Hepatocyte (in vitro differentiated cells): ENCODE measurements around the gene SYVN1. TPM values are rescaled to one million over a fixed set of nuclear protein-coding genes. Genes with fewer than 3 reads are reported as not detected.
"Not testable (repeated sequence)": the region's sequence is repeated elsewhere in the genome, so short reads cannot be mapped to it uniquely, and the experiment has no call there.

Source experiments
- DNase-seq: peaks from one replicate; pipeline ENCODE4 v3.0.0-alpha.2; 2016; ENCODE audit warnings: low spot score
- H2AFZ ChIP-seq: fragments of 200-600 bp; sonication (generic); 2 replicates; pipeline ENCODE4 v1.6.0; 2016; ENCODE audit warnings: antibody characterized with exemption, mild to moderate bottlenecking
- H3K27ac ChIP-seq: fragments of 200-600 bp; sonication (generic); 2 replicates; pipeline ENCODE4 v1.5.1; 2016; ENCODE audit warnings: mild to moderate bottlenecking
- H3K27me3 ChIP-seq: fragments of 200-600 bp; sonication (generic); 2 replicates; pipeline ENCODE4 v1.6.1; 2016
- H3K36me3 ChIP-seq: fragments of 200-600 bp; sonication (generic); replicated peaks from 2 replicates; pipeline ENCODE4 v1.5.1; 2016; ENCODE audit warnings: low read depth; ENCODE audit not compliant: insufficient read depth
- H3K4me1 ChIP-seq: fragments of 200-600 bp; sonication (generic); 2 replicates; pipeline ENCODE4 v1.5.1; 2016; ENCODE audit warnings: mild to moderate bottlenecking, moderate library complexity; ENCODE audit not compliant: insufficient read depth
- H3K4me2 ChIP-seq: fragments of 200-600 bp; sonication (generic); 2 replicates; pipeline ENCODE4 v1.6.0; 2016
- H3K4me3 ChIP-seq: fragments of 200-600 bp; sonication (generic); 2 replicates; pipeline ENCODE4 v1.5.1; 2016; ENCODE audit warnings: mild to moderate bottlenecking
- H3K79me2 ChIP-seq: fragments of 200-600 bp; sonication (generic); 2 replicates; pipeline ENCODE4 v1.6.0; 2017; ENCODE audit warnings: mild to moderate bottlenecking
- H3K9me2 ChIP-seq: fragments of 200-600 bp; sonication (generic); replicated peaks from 2 replicates; pipeline ENCODE4 v1.6.0; 2017; ENCODE audit warnings: mild to moderate bottlenecking; ENCODE audit not compliant: insufficient read depth
- H3K9me3 ChIP-seq: fragments of 200-600 bp; sonication (generic); 2 replicates; pipeline ENCODE4 v1.5.1; 2016; ENCODE audit warnings: low read depth, mild to moderate bottlenecking
- H4K20me1 ChIP-seq: fragments of 200-600 bp; sonication (generic); 2 replicates; pipeline ENCODE4 v1.6.0; 2016; ENCODE audit warnings: mild to moderate bottlenecking; ENCODE audit not compliant: insufficient read depth, poor library complexity, severe bottlenecking
- CTCF ChIP-seq: fragments of 200-600 bp; sonication (generic); IDR thresholded peaks from 2 replicates; pipeline ENCODE4 v1.5.1; 2016; ENCODE audit warnings: antibody characterized with exemption, mild to moderate bottlenecking; ENCODE audit not compliant: poor library complexity
- EZH2 ChIP-seq: fragments of 200-600 bp; sonication (generic); IDR thresholded peaks from 2 replicates; pipeline ENCODE4 v1.6.1; 2016; ENCODE audit warnings: antibody characterized with exemption, mild to moderate bottlenecking, borderline replicate concordance
- EZH2phosphoT487 ChIP-seq: fragments of 200-600 bp; sonication (generic); IDR thresholded peaks from one replicate; pipeline ENCODE4 v1.6.1; 2018; ENCODE audit warnings: antibody characterized with exemption, mild to moderate bottlenecking, low read depth, moderate library complexity; ENCODE audit not compliant: unreplicated experiment, severe bottlenecking
- WGBS: methylation state at CpG from one replicate; pipeline ENCODE4 v1.1.6; 2016; ENCODE audit warnings: low lambda C conversion rate; ENCODE audit errors: missing lambda C conversion rate; 5-methylcytosine and 5-hydroxymethylcytosine counted together
- polyA plus RNA-seq: library from polyadenylated mRNA; unstranded; fragments of >200 nt; fragmentation: Nextera tagmentation; extraction: Ambion mirVana; gene quantifications from 2 replicates; pipeline ENCODE4 v1.2.1, GENCODE V29; 2016
- total RNA-seq: library from RNA; depleted of rRNA; stranded (reverse); fragments of >200 nt; gene quantifications from 2 replicates; pipeline ENCODE4 v1.2.3, GENCODE V29; 2014

Gene SYVN1
- total and polyA plus RNA-seq, 2 experiments from 2014 or later = 27.7 to 31.8 TPM

GRCh38 chr11:65121447-65121864, 12.9 kb downstream of the SYVN1 start:
- Histone ChIP-seq H3K79me2 (peaks cover 58% of the 10 kb centered on the region), H4K20me1 (no peaks in the 10 kb centered on the region), H2AFZ (no peak overlapping the region), H3K4me2 (peak overlapping the region; percentile 89), H3K9me2 (no peaks in the 10 kb centered on the region), H3K9me3 (no peaks in the 10 kb centered on the region), H3K4me1 (peaks cover 17% of the 10 kb centered on the region), H3K4me3 (peak overlapping the region; percentile 60), H3K27me3 (no peaks in the 10 kb centered on the region), H3K36me3 (peaks cover 2% of the 10 kb centered on the region), H3K27ac (peak overlapping the region; percentile 93)
- 3% methylated on average over 22 of the region's 22 CpGs for WGBS
- DNase-seq = peak; percentile 72
- no peak for TF ChIP-seq EZH2
- TF ChIP-seq EZH2phosphoT487 = no peak
- TF ChIP-seq CTCF = no peak

GRCh38 chr11:65120831-65121230, 13.5 kb downstream of the SYVN1 start:
- Histone ChIP-seq H3K4me2 (peak overlapping the region; percentile 89), H4K20me1 (no peaks in the 10 kb centered on the region), H3K9me2 (no peaks in the 10 kb centered on the region), H3K9me3 (no peaks in the 10 kb centered on the region), H3K36me3 (peaks cover 2% of the 10 kb centered on the region), H3K4me1 (peaks cover 23% of the 10 kb centered on the region), H2AFZ (no peak overlapping the region), H3K27ac (peak overlapping the region; percentile 93), H3K4me3 (peak overlapping the region; percentile 60), H3K79me2 (peaks cover 64% of the 10 kb centered on the region), H3K27me3 (no peaks in the 10 kb centered on the region)
- TF ChIP-seq EZH2 (no peak), EZH2phosphoT487 (no peak), CTCF (no peak)
- 90% methylated on average over 3 of the region's 3 CpGs for WGBS
- no peak for DNase-seq

- Histone ChIP-seq H3K4me3 (no peak overlapping the region), H3K36me3 (peaks cover 2% of the 10 kb centered on the region), H2AFZ (no peak overlapping the region), H3K27ac (peak overlapping the region; percentile 14), H3K9me2 (no peaks in the 10 kb centered on the region), H3K4me2 (no peak overlapping the region), H3K27me3 (no peaks in the 10 kb centered on the region), H3K4me1 (peaks cover 23% of the 10 kb centered on the region), H4K20me1 (no peaks in the 10 kb centered on the region), H3K9me3 (no peaks in the 10 kb centered on the region), H3K79me2 (peaks cover 68% of the 10 kb centered on the region)
- DNase-seq = no peak
- TF ChIP-seq EZH2 (no peak), CTCF (no peak), EZH2phosphoT487 (no peak)
These were observed 14.7 kb downstream of the SYVN1 start for GRCh38 chr11:65119670-65119995.

- H3K27me3 ChIP-seq, DNase-seq, H3K4me2 ChIP-seq, H3K9me2 ChIP-seq, H3K36me3 ChIP-seq, H3K4me3 ChIP-seq, H2AFZ ChIP-seq, H4K20me1 ChIP-seq, H3K9me3 ChIP-seq: not testable (repeated sequence)
- H3K4me1 ChIP-seq = peaks cover 23% of the 10 kb centered on the region
- peak overlapping the region; percentile 14 for H3K27ac ChIP-seq
- H3K79me2 ChIP-seq = peaks cover 68% of the 10 kb centered on the region
- 95% methylated on average over 18 of the region's 18 CpGs for whole genome bisulfite sequencing
These were observed 15.2 kb downstream of the SYVN1 start for GRCh38 chr11:65118891-65119669.
